SK-N-MC (cell line): Measurements from ENCODE around the gene MARCHF10.

Experiments
- EZH2 ChIP-seq: fragments of 200-600 bp; sonication (generic); IDR thresholded peaks from one replicate; pipeline ENCODE4 v1.6.1; 2017; ENCODE audit warnings: antibody characterized with exemption
- POLR2AphosphoS5 ChIP-seq: IDR thresholded peaks from 2 replicates; pipeline ENCODE4 v1.6.1; 2012; ENCODE audit warnings: mild to moderate bottlenecking, low read depth, low read length, borderline replicate concordance

- TF ChIP-seq EZH2 = no peak
- no peak for TF ChIP-seq POLR2AphosphoS5
These were observed 132.4 kb downstream of the MARCHF10 start for GRCh38 chr17:62675701-62676100.
